Colon (tissue), 2 donors: Measurements from ENCODE around the gene NOL9.
"Not testable (repeated sequence)": the region's sequence is repeated elsewhere in the genome, so short reads cannot be mapped to it uniquely, and the experiment has no call there.

Experiments used
- FAIRE-seq: peaks from 2 replicates; lab custom pipeline; 2012; peaks lifted over from hg19 to GRCh38; lab: Jason Lieb, UNC
- donor health status: control.
- donor health status: control.

The NOL9 gene

GRCh38 chr1:6503884-6504602 lies 50.3 kb downstream of the NOL9 start:
- FAIRE-seq: no peak

- FAIRE-seq: no peak
Measured at GRCh38 chr1:6502000-6502891, 52.1 kb downstream of the NOL9 start.

GRCh38 chr1:6501279-6501813 lies 53.0 kb downstream of the NOL9 start:
- no peak for FAIRE-seq

GRCh38 chr1:6500544-6501278 lies 53.6 kb downstream of the NOL9 start:
- no peak for FAIRE-seq

- FAIRE-seq: no peak
Measured at GRCh38 chr1:6499296-6499695, 55.0 kb downstream of the NOL9 start.

DNA sequence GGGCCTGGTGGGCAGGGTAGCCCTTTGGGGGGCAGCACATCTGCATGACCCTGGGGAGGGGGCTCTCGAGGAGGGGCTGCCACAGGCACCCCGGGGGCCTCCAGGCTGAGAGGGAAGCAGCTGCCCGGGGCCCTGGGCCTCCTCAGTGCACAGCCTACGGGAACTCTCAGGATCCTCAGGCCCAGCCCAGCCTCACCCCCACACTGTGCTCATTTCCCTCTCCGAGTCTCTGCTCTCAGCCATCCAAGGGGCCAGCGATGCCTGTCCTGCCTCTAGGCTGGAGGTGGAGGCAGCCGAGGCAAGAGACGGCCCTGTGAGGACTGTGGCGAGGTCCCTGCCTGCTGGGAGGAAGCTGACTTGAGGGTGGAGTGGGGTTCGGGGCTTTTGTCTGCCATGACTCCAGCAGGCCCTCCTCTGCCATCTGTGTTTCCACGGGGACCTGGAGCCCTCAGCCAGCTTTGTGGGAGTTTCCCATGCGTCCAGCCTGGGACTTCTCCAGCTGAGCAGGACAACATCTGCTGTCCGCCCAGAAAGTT lies 55.7 kb downstream of the NOL9 start:
- no peak for FAIRE-seq

GRCh38 chr1:6497867-6498575 lies 56.3 kb downstream of the NOL9 start:
- no peak for FAIRE-seq

DNA sequence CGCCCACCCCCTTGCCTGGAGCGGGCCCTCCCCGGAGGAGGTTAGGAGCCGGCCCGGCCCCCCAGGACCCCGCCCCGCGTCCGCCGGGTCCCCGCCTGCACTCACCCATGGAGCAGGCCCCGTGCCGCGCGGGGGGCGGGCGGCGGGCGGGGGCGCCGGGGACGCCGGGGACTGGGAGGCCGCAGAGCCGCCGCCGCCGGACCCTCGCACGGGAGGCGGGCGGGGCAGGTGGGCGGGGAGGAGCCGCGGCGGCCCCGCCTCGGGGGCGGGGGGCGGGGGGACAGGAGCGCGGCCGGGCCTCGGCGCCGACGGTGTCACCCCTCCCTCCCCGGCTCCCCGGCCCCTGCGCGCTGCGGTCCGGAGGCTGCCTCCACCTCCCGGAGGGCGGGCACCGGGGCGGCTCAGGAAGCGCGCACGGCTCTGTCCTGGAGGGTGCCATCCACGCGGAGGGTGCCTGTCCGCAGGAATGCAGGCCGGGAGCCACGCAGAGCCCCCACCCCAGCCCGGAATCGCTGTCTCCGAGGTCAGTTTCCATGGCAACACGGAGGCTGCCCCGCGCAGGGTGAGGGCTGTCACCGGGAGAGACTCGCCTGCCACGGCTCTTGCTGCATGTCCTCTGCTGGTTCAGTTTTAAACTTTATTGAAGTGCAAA lies 57.0 kb downstream of the NOL9 start:
- no peak for FAIRE-seq

DNA sequence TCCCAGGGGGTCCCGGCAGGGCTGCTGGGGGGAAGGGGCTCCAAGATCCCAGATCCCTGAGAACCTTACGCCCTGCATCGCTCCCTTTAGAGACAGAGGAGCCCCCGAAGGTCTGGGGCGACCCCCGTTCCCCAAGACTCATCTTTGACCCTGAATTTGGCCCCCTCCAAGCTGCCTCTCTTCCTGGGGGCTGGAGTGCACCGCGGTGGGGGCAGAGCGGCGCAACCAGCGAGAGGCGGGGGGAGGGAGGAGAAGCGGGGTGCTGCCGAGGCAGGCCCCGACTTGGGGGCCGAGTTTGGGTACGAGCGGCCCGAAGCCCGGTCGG lies 57.5 kb downstream of the NOL9 start:
- no peak for FAIRE-seq

GRCh38 chr1:6496365-6496721 lies 58.0 kb downstream of the NOL9 start:
- no peak for FAIRE-seq

- no peak for FAIRE-seq
Measured at GRCh38 chr1:6495540-6496364, 58.6 kb downstream of the NOL9 start.

DNA sequence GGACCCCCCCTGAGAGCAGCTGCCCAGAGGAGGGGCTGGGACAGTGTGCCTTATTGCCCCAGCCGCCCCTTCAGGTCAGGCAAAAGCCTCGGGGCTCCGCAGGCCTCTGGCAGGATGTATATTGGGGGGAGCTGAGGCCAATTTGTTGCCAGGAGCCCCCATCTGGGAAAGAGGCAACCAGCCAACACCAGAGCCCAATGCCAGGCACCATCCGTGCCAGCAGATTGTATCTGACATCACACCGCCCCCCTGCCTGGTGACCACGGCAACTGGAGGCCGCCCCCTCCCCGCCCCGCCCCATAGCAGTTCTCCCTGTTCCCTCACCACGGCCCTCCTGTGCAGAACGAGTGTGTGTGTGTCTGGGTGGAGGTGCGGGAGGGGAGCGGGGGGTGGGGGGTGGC lies 59.3 kb downstream of the NOL9 start:
- FAIRE-seq: no peak

- FAIRE-seq: no peak
Measured at GRCh38 chr1:6494627-6495026, 59.7 kb downstream of the NOL9 start.

DNA sequence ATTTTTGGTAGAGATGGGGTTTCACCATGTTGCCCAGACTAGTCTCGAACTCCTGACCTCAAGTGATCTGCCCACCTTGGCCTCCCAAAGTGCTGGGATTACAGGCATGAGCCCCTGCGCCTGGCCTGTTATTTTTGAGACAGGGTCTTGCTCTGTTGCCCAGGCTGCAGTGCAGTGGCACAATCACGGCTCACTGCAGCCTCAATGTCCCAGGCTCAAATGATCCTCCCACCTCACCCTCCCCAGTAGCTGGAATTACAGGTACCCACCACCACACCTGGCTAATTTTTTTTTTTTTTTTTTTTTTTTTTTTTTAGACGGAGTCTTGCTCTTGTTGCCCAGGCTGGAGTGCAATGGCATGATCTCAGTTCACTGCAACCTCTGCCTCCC lies 60.5 kb downstream of the NOL9 start:
- FAIRE-seq: not testable (repeated sequence)

DNA sequence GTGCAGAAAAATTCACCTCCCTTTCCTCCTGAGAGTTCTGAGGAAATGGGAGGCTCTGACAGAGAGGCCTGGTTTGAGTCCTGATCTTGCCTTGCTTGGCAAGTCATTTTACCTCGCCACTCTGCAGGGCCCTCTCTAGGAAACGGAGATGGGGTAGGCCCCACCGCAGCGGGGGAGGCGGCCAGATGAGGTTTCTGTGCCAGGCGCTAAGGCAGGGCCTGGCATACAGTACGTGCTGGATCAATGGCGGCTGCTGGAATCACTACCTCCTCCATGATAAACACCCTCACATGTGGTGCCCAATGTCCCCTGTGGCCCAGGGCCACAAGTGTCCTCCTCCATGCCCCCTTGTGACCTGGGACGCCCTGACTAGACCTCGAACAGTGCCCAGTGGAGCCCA lies 62.3 kb downstream of the NOL9 start:
- no peak for FAIRE-seq

DNA sequence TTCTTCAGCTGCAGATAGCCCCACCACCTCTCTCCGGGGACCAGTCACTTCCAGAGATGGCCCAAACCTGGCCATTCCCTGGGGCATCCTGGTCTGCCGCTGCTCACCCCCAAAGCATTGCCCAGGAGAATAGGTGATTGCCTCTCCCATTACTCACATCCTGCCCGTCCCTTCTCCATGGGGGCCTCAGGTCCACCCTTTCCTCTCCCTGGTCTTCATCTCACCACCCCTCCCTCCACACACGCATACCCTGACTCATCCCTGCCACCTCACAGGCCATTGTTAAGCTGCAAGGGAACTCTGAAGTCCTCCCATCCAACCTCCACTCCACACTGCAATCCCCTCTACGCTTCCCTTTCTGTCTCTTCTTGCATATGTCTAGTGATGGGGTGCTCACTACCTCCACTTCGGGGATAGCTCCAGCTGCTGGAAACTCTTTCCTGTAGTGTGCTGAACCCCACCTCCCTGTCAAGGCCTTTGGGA lies 62.8 kb downstream of the NOL9 start, which contains the start of gene PLEKHG5:
Gene PLEKHG5 (minus strand): TSS at position 188 of the 483 bp plus-strand sequence. CDS start 14,096 bp downstream, outside the sequence.
- FAIRE-seq: no peak

- FAIRE-seq: no peak
Measured at GRCh38 chr1:6491081-6491449, 63.2 kb downstream of the NOL9 start.

GRCh38 chr1:6490181-6491080 lies 63.9 kb downstream of the NOL9 start:
- FAIRE-seq: no peak

GRCh38 chr1:6489799-6490180 lies 64.5 kb downstream of the NOL9 start:
- FAIRE-seq: no peak
